GM12872 (cell line): ENCODE measurements around the gene TFDP1.

Experiments
- CTCF ChIP-seq: IDR thresholded peaks from 3 replicates; pipeline ENCODE4 v1.5.1; 2011; ENCODE audit warnings: low read depth, mild to moderate bottlenecking, low read length, moderate library complexity; ENCODE audit not compliant: insufficient read depth

The TFDP1 gene

GRCh38 chr13:113631341-113632095 is 47.0 kb downstream of the TFDP1 start:
- TF ChIP-seq CTCF: no peak

- no peak for TF ChIP-seq CTCF
These were observed 48.3 kb downstream of the TFDP1 start for GRCh38 chr13:113632706-113633484.

GRCh38 chr13:113633485-113633873 is 48.9 kb downstream of the TFDP1 start:
- no peak for TF ChIP-seq CTCF

- no peak for TF ChIP-seq CTCF
These were observed 49.9 kb downstream of the TFDP1 start for GRCh38 chr13:113634279-113635047.

GRCh38 chr13:113635048-113635420 is 50.5 kb downstream of the TFDP1 start:
- TF ChIP-seq CTCF: no peak

- TF ChIP-seq CTCF: no peak
These were observed 51.2 kb downstream of the TFDP1 start for GRCh38 chr13:113635709-113636108.
